ENCODE results near the gene NFATC1.

NFATC1 gene

DNA sequence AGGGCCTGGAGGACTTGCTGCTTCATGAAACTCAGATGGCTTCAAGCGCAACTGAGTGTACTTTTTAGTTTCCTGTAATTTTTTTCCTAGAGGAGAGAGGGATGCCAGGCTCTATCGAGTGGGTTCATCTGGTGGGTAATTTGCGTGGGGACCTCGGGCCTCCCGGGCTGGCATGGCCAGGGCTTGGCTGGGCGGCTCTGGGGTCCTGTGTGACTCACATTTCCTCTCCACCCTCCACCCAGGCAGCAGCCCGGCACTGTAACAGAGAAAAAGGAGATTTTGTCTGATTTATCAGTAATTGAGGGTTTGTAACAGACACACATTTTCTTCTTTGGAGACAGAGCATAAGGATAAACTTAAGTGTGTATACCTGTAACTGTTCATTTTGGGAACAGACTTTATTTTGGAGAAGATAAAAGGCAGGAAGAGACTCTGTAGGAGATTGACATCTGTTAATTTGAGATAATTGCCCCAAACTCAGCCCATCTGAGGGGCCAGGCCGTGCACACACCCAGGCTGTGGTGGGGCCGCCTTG, 64.3 kb downstream of the NFATC1 start:
- no peak for DNase-seq

DNA sequence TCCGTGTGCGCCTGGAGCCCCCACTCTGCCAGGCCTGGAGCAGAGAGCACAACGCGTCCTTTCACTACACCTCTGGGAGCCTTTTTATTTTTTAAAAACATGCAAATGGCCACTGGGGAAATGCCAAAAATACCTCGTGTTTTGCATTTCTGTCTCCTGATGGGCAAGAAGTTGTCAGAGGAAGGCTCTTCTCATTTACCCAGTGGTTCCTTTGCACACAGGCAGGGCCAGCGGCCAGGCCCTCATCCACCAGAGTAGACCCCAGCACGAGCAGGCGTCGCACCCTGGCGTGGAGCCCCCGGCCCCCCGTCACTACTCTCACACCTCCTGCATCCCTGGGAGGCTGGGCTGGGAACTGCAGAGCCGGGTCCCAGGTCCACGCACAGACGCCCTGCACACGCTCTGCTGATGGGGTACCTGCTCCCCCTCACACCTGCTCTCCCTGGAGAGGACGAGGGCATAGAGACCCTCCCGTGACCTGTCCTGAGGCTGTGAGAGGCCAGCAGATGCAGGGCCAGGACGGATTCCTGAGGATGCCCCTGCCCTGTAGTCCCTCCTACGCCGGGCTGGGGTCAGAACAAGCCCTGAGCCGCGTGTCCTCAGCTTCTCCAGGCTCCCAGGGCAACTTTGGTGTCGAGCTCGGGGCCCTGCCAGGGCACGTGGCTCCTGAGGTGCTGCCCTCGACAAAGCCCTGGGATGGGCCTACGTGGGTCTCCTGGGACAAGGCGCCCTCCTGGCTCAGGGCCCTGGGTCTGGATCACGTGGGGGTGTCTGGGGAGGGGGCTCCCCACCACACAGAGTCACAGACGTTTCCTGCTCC, 65.0 kb downstream of the NFATC1 start:
- no peak for DNase-seq

- DNase-seq, result no peak
These were observed 65.9 kb downstream of the NFATC1 start for GRCh38 chr18:79461627-79462026.

DNA sequence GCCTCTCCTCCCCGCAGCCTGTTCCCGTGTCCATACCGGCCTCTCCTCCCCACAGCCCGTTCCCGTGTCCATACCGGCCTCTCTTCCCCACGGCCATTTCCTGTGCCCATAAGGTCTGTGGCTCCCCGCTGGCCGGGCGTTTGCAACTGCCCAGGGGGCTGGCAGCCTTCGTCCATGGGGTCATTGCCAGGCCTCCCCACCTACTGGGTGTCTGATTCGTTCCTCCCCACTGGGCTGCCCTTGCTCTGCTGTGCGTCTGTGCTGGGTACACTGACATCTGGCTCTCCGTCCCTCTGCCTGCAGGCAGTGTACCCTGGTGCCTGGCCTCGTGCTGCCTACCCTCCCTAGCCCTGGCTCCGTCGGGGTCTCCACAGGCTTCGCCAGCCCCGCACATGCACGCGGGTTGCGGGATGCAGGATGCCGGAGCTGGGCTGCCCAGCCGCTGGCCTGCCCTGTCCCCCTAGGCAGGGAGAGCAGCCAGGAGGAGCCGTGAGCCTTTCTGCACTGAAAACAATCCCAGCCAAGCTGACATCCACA, 67.8 kb downstream of the NFATC1 start:
- DNase-seq, result no peak

DNA sequence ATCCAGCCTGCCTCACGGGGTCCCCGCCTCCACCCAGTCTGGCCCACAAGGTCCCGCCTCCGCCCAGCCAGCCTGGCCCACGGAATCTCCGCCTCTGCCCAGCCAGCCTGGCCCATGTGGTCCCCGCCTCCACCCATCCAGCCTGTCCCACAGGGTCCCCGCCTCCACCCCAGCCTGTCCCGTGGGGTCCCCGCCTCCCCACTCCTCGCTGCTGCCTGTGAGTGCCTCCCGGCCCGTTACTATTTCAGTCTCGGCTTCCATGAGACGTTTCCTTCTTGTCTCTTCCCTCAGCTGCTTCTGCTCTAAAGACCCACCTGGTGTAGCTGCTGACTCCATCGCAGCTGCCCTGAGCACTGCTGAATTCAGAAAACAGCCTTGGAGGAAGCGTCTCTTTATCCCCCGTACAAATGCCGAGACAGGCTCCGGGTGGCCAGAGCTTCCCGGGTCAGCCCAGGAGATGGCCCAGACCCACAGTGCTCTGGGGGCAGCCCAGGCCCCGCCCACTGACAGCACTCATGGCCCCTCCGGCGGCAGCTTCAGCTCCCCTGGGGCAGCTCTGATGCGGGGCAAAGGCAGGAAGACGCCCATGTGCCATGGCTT, 69.8 kb downstream of the NFATC1 start:
- DNase-seq, result no peak

DNA sequence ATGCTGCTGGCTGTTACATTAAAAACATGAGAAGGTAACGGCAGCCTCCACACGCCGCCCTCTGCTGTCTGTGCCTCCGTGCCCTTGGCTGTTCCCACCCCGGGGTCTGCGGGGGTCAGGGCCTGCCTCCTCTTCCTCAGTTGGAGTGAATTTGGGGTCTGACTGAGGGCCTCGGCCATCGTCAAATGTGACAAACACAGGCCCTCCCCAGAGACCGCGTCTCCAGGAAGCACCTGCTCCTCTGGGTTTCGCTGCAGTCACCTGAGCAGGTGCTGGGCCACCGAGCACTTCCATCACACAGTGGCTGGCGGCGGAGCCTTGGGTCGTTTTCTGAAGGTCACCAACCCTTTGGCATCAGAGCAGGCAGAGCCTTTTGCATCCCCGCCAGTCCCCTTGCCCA, 70.9 kb downstream of the NFATC1 start:
- no peak for DNase-seq

DNA sequence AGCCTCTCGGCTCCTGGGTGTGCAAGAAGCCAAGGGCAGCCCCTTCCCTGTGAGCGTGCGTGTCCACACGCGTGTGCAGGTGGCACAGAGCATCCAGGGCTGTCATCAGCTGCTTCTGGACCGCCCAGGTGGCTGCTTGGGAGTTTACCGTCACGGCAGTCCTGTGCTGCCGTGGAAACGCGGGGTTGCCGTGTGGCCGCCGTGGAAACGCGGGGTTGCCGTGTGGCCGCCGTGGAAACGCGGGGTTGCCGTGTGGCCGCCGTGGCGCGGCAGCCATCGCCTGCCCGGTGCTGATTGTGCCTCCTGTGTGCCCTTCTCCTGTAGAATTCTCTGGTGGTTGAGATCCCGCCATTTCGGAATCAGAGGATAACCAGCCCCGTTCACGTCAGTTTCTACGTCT, 71.4 kb downstream of the NFATC1 start:
- DNase-seq, result no peak

- DNase-seq, result no peak
These were observed 72.5 kb downstream of the NFATC1 start for GRCh38 chr18:79468119-79468789.

- DNase-seq, result no peak
These were observed 73.6 kb downstream of the NFATC1 start for GRCh38 chr18:79469309-79469708.

DNA sequence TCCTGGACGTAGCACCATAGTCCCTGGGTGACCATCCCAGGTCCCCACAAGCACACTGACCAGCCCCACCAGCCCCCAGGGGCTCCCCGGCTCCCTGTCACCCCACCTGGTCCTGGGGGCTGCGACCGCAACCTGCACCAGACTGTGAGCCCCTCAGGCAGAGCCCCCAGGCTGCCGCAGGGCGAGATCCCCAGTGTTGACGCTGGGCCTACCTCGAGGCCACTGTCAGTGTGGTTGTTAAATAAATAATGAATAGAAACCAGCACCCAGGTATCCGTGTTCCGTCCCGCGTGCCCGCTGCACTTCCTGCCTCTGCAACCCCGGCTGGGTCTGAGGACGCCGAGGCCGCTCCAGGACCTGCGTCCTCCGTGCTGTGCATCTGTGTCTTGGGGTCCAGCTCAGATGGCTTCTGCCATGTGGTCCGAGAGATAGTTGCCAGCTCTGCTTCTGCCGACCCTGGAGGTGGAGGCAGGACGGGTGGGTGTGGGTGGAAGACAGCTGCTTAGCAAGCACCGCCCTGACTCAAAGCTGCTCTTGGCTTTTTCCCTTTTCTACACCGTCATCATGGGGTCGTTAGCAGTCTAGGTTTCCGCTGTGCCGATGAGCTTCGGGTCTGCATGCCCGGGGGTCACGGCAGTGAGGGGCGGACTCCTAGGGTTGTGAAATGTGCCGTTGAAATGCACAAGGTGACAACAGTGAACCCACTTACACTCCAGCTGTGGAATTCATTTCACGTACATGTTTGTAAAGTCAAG, 74.2 kb downstream of the NFATC1 start:
- no peak for DNase-seq

- no peak for DNase-seq
These were observed 74.8 kb downstream of the NFATC1 start for GRCh38 chr18:79470547-79470946.

DNA sequence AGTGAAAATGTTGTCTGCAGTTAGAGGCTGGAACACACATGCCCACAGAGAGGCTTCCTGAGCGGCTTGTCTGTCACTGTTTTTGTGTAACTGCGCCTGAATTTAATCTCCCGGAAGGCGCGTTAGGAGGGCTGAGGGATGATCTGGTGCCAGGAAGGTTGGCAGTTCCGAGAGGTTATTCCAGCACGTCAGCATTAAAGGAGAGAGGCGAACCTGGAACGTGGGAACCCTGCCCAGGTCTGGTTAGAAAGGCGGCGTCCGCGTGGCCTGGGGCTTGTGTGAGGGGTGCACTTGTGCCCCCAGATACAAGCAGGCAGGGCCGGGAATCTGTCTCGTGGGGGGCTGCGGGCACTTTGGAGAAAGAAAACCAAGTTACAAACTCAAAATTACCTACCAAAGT, 75.3 kb downstream of the NFATC1 start:
- DNase-seq, result no peak

DNA sequence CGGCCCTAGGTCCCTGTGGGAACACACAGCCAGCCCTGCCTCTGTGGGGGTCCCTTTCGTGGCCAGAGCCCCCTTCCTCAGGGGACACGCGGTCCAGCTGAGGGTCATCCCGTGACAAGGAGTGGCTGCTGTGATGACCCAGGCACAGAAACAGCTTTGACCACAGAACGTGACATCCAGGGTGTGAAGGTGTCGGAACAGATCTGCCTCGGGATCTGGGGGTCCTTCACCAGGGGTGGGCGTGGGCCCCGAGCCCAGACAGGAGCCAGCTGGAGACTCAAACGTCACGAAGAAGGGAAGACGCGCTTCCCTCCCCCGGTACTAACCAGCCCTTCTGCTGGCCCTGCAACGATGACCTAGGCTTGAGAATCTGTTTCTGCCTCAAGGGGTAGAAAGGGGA, 75.9 kb downstream of the NFATC1 start:
- no peak for DNase-seq

- DNase-seq, result no peak
These were observed 76.4 kb downstream of the NFATC1 start for GRCh38 chr18:79472176-79472575.

- no peak for DNase-seq
These were observed 77.2 kb downstream of the NFATC1 start for GRCh38 chr18:79472946-79473345.

DNA sequence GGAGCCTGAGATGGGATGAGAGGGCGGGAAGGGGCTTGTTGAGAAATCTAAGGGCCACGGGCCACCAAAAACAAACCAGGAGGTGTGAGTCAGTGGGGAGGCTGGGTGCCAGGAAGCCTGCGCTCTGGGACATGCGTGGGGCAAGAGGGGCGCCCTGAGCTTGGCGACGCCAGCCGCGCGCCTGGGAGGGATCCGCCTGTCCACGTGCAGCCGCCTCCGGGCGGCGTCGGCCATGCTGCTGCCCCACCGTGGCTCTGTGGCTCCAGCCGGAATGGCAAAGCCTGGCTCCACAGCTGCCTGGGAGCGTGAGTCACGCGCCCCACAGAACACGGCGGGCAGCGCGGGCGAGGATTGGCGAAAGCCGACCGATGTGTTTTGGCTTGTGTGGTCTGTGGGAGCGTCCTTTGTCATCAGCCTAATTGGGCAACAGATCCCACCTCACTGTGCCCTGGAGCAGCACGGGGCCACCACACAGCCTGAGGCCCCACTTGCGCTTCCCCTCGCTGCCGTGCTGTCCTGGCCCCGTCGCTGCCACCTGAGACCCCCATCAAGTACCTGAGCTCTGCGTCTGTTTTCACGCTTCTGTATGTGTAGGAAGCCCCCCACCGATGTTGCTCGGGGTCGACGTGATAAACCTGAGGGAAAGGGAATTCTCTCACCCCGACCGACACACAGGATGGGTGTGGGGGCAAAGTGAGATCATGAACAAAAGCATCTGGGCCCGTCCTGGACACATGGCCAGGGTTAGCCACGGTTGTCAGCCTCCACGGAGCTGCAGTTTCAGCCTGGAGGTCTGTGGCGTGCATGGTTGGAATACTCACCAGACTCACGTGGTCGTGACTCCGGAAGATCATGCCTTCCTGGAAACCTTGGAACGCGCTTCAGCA, 80.5 kb downstream of the NFATC1 start:
- no peak for DNase-seq

- DNase-seq, result no peak
These were observed 81.3 kb downstream of the NFATC1 start for GRCh38 chr18:79476918-79477571.

DNA sequence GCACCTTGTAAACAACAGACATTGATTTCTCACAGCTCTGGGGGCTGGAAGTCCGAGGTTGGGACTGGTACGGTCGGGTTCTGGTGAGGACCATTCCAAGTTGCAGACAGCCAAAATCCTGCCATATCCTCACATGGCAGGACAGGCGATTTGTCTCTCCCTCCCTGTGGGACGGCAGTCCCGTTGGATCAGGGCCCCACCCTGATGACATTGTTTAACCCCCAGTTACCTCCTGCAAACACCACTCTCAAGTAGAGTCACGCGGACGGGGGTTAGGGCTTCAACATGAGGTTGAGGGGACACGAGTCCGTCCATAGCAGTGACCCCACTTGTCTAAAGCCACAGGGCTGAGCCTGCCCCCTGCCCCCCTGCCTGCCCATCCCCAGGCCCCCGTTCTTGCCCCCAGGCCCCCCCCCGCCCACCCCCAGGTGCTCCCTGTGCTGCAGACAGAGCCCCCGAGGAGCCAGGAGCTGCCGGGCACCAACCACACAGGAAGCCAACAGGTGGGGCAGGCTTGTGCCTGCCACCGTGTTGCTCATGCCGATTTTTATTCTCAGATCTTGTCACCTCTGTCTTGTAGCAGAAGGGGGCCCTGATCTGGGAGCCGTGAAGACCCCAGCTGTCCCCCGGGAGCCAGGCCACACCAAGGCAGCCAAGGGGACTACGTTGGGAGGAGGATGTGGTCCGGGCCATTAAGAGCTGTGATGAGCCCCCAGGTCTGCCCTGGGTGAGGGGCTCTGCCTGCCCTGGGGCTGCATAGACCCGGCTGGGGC, 82.2 kb downstream of the NFATC1 start:
- DNase-seq, result no peak

DNA sequence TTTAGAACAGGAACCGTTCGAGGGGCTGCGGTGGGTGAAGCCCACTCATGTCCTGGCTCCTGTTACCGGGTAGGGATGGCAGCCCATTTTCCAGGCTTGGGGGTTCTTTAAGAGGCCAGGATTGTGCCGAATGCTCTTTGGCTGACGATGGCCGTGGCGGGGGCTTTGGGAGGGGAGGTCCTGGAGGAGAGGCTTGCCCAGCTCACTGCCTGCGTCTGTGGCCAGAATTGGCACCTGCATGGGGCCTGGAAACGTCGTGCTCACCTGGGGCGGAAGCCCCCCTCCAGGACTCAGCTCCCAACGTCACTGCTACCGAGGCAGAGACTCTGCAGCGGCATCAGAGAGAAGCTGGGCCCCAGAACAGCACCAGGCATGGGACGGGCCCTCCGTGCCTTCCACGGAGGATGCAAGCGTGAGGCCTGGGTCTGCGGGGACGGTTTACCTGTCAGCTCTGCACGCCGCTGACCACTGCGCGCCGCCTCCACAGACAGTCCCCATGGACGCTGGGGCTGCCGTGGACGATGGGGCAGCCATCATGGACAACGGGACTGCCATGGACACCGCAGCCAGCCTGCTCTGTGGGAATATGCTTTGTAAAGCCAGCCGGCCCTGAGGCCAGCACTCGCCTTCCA, 82.9 kb downstream of the NFATC1 start:
- no peak for DNase-seq

Measured in activated CD4-positive, alpha-beta T cell treated with anti-CD3 and anti-CD28 coated beads, Interleukin-2, amount 50 U/mL, for 4 hours (primary cell).